ENCODE measurements around the gene PARD3.

PARD3 gene

DNA sequence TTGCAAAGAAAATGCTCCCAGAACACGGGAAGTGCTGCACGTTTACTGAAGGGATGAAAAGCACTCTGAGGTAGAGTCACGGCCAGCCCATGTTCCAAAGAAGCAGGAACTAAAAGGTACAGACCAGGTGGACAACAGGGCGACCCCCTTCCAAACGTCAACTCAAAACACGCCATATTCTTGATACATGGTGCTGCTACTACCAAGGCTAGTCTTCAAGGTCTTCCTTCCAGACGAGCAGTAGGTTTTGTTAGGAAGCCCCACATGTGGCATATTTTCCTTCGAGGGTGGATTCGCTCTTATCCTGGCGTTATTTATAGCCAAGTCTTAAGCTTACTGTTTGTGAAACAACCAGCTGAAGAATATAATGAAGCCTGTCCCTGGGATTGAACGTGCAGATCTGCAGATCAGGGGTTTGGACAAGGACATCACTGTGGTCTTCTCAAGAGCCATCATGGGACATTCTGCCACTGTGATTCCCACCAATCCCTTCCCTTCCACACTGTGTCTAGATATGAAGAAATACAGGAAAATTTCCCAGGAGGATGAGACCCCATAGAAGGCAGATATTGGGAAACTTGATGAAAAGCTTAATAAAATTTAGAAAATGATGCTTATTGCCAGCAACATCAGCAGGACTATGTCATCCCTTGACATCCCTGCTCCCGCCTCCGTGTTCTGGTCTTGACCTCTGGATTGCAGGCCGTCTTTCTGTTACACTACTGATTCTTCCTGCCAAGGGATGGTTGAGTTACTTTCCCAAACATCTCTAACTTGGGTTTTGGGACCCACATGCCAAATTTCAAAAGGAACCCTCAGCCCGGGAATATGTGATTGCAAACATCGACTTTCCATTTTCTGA, 734.4 kb downstream of the PARD3 start:
- Histone ChIP-seq H3K4me2 (ENCODE audit: low read length) (no peak overlapping the region), H3K27ac (ENCODE audit: low read depth, low read length) (no peak overlapping the region)
- no peak for TF ChIP-seq EZH2phosphoT487 (IDR thresholded peaks at IDR 0.05; ENCODE audit: borderline replicate concordance, low read length)
- no peak for TF ChIP-seq CTCF (IDR thresholded peaks at IDR 0.05; ENCODE audit: low read depth, low read length, poor library complexity, severe bottlenecking)

DNA sequence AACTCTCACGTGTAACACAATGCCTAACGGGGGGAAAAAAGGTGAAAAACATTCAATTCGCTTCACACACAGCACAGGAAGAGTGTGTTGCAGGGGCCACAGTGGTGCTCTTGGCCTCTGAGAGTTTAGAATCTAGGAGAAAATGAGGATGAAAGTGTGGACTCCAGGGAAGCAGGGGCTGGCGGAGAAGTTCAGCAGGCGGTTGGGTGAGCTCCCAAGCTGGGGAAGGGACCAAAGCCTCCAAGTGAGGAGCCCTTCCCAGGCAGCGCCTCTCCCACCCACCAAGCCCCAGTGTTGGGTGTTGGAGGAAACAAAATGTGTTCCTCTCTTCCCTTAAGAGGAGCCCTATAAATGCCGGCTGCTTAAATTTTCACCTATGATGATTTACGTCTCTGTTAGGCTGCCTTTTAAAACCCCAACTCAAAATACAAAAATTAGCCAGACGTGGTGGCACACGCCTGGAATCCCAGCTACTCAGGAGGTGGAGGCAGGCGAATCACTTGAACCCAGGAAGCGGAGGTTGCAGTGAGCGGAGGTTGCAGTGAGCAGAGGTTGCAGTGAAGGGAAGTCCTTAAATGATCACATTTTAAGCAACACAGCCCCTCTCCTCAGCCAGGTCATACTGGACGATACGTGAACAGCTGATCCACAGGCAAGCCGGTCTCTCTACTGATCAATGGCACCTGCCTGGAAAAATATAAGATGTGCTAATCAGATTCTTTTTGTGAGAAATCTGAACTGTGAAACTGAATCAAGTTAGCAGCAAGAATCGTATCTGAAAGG, 735.2 kb downstream of the PARD3 start:
- H3K27me3 ChIP-seq (ENCODE audit: control insufficient read depth, low read length), result no peaks in the 10 kb centered on the region
- no peak for TF ChIP-seq EZH2phosphoT487 (IDR thresholded peaks at IDR 0.05; ENCODE audit: borderline replicate concordance, low read length)
- no peak for TF ChIP-seq CTCF (IDR thresholded peaks at IDR 0.05; ENCODE audit: low read depth, low read length, poor library complexity, severe bottlenecking)
- H3K9me2 ChIP-seq (replicated peaks; ENCODE audit: control insufficient read depth, low read length), result no peaks in the 10 kb centered on the region
- no peak overlapping the region for H3K27ac ChIP-seq (ENCODE audit: low read depth, low read length)
- no peaks in the 10 kb centered on the region for H3K4me1 ChIP-seq (ENCODE audit: control insufficient read depth, low read length)
- no peaks in the 10 kb centered on the region for H3K36me3 ChIP-seq (ENCODE audit: control insufficient read depth, low read length)
- no peak overlapping the region for H3K4me2 ChIP-seq (ENCODE audit: low read length)
- no peak overlapping the region for H3K4me3 ChIP-seq (ENCODE audit: low read length)
- H4K20me1 ChIP-seq (ENCODE audit: control insufficient read depth, insufficient read depth, low read depth, low read length), result no peaks in the 10 kb centered on the region
- H3K79me2 ChIP-seq (ENCODE audit: control insufficient read depth, low read length), result no peaks in the 10 kb centered on the region
- H3K9me3 ChIP-seq (ENCODE audit: control insufficient read depth, insufficient read depth, low read length), result no peaks in the 10 kb centered on the region
- no peaks in the 10 kb centered on the region for H3F3A ChIP-seq (ENCODE audit: control insufficient read depth, insufficient read depth)

More for the DNA sequence above, 734.4 kb downstream of the PARD3 start:
- no peaks in the 10 kb centered on the region for H3K4me1 ChIP-seq (ENCODE audit: control insufficient read depth, low read length)
- H4K20me1 ChIP-seq (ENCODE audit: control insufficient read depth, insufficient read depth, low read depth, low read length), result no peaks in the 10 kb centered on the region
- H3F3A ChIP-seq (ENCODE audit: control insufficient read depth, insufficient read depth), result no peaks in the 10 kb centered on the region
- no peaks in the 10 kb centered on the region for H3K79me2 ChIP-seq (ENCODE audit: control insufficient read depth, low read length)
- H3K36me3 ChIP-seq (ENCODE audit: control insufficient read depth, low read length), result no peaks in the 10 kb centered on the region
- no peaks in the 10 kb centered on the region for H3K9me3 ChIP-seq (ENCODE audit: control insufficient read depth, insufficient read depth, low read length)
- no peak overlapping the region for H3K4me3 ChIP-seq (ENCODE audit: low read length)
- H3K27me3 ChIP-seq (ENCODE audit: control insufficient read depth, low read length), result no peaks in the 10 kb centered on the region
- no peaks in the 10 kb centered on the region for H3K9me2 ChIP-seq (replicated peaks; ENCODE audit: control insufficient read depth, low read length)

DNA sequence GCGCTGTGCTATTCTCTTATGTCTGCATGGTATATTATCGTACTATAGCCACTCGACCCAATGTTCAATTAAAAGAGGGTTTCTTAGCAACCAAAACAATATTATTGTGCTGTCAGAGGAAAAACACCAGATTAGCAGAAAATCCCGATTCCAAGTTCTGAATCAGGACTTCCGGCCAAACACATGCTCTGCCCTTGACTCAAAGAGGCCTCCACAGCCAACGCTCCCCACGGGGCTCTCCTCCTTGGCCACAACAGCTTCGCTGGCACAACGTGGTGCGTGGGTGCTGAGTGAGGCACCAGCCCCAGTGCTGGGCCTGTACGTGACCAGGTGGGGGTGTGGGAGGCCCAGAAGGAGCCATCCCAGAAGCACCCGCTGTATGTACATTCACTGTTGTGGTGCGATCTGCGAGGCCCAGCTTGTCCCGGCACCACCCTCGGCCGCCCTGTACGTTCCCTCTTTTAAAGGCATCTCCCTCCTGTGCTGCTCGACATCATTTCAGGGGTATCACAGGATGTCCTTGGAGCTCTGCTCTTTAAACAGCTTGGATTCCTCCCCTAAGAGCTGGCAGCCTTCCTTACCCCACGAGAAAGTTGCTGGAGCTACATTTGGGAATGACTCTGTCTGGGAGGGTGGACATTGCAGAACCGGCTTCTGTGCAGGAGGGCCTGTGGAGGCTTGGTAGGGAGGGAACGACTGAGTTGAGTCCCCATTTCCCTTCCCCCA, 736.2 kb downstream of the PARD3 start:
- Histone ChIP-seq H3K4me2 (ENCODE audit: low read length) (no peak overlapping the region), H3K36me3 (ENCODE audit: control insufficient read depth, low read length) (no peaks in the 10 kb centered on the region), H3K4me1 (ENCODE audit: control insufficient read depth, low read length) (no peaks in the 10 kb centered on the region), H3K27me3 (ENCODE audit: control insufficient read depth, low read length) (no peaks in the 10 kb centered on the region), H3K9me2 (replicated peaks; ENCODE audit: control insufficient read depth, low read length) (no peaks in the 10 kb centered on the region), H4K20me1 (ENCODE audit: control insufficient read depth, insufficient read depth, low read depth, low read length) (no peaks in the 10 kb centered on the region), H3F3A (ENCODE audit: control insufficient read depth, insufficient read depth) (no peaks in the 10 kb centered on the region), H3K9me3 (ENCODE audit: control insufficient read depth, insufficient read depth, low read length) (no peaks in the 10 kb centered on the region), H3K4me3 (ENCODE audit: low read length) (no peak overlapping the region), H3K27ac (ENCODE audit: low read depth, low read length) (no peak overlapping the region), H3K79me2 (ENCODE audit: control insufficient read depth, low read length) (no peaks in the 10 kb centered on the region)
- TF ChIP-seq EZH2phosphoT487 (IDR thresholded peaks at IDR 0.05; ENCODE audit: borderline replicate concordance, low read length), result no peak
- no peak for TF ChIP-seq CTCF (IDR thresholded peaks at IDR 0.05; ENCODE audit: low read depth, low read length, poor library complexity, severe bottlenecking)
